ENCODE results near the gene SELE. TPM values are rescaled to one million over a fixed set of nuclear protein-coding genes. Genes with fewer than 3 reads are reported as not detected.
A peak's percentile ranks its signal among the peaks of the same experiment; 100 is the strongest.
"Not testable (repeated sequence)": the region's sequence is repeated elsewhere in the genome, so short reads cannot be mapped to it uniquely, and the experiment has no call there.

SELE gene
- total RNA-seq, 1 donor, result not detected

- DNase-seq (ENCODE audit: low read depth), result no peak
- no peak for TF ChIP-seq CTCF (IDR thresholded peaks at IDR 0.05; ENCODE audit: insufficient read depth, low read depth, low read length)
- H3K4me3 ChIP-seq (ENCODE audit: low read depth, low read length), result no peak overlapping the region
Observed at GRCh38 chr1:169726851-169727250, 7.0 kb downstream of the SELE start.

GRCh38 chr1:169725930-169726329 lies 7.9 kb downstream of the SELE start:
- no peak overlapping the region for H3K4me3 ChIP-seq (ENCODE audit: low read depth, low read length)
- TF ChIP-seq CTCF (IDR thresholded peaks at IDR 0.05; ENCODE audit: insufficient read depth, low read depth, low read length), result no peak
- DNase-seq (ENCODE audit: low read depth), result no peak

GRCh38 chr1:169724168-169724567 lies 9.7 kb downstream of the SELE start:
- TF ChIP-seq CTCF (IDR thresholded peaks at IDR 0.05; ENCODE audit: insufficient read depth, low read depth, low read length), result no peak
- no peak overlapping the region for H3K4me3 ChIP-seq (ENCODE audit: low read depth, low read length)
- no peak for DNase-seq (ENCODE audit: low read depth)

- H3K4me3 ChIP-seq (ENCODE audit: low read depth, low read length), result no peak overlapping the region
- DNase-seq (ENCODE audit: low read depth), result no peak
- TF ChIP-seq CTCF (IDR thresholded peaks at IDR 0.05; ENCODE audit: insufficient read depth, low read depth, low read length), result no peak
Observed at GRCh38 chr1:169723763-169724162, 10.1 kb downstream of the SELE start.

GRCh38 chr1:169722779-169723178 lies 11.1 kb downstream of the SELE start:
- no peak for TF ChIP-seq CTCF (IDR thresholded peaks at IDR 0.05; ENCODE audit: insufficient read depth, low read depth, low read length)
- no peak overlapping the region for H3K4me3 ChIP-seq (ENCODE audit: low read depth, low read length)
- DNase-seq (ENCODE audit: low read depth), result peak; percentile 25

- not testable (repeated sequence) for DNase-seq (ENCODE audit: low read depth)
Observed at GRCh38 chr1:169715100-169715499, 18.8 kb downstream of the SELE start.

GRCh38 chr1:169713090-169713489 lies 20.8 kb downstream of the SELE start:
- not testable (repeated sequence) for DNase-seq (ENCODE audit: low read depth); H3K4me3 ChIP-seq (ENCODE audit: low read depth, low read length)

More at GRCh38 chr1:169715100-169715499, 18.8 kb downstream of the SELE start:
- H3K4me3 ChIP-seq (ENCODE audit: low read depth, low read length), result not testable (repeated sequence)

- TF ChIP-seq CTCF (IDR thresholded peaks at IDR 0.05; ENCODE audit: insufficient read depth, low read depth, low read length), result no peak
- no peak overlapping the region for H3K4me3 ChIP-seq (ENCODE audit: low read depth, low read length)
- no peak for DNase-seq (ENCODE audit: low read depth)
Observed at GRCh38 chr1:169712309-169712631, 21.6 kb downstream of the SELE start.
